Nephron progenitor cell (in vitro differentiated cells): ENCODE data around the gene MMP2.

Experiments used
- DNase-seq: peaks from one replicate; pipeline ENCODE4 v3.0.0; 2021
- H3K27ac Mint-ChIP-seq: 2 replicates; pipeline ENCODE4 v1.8.0; 2021; ENCODE audit warnings: mild to moderate bottlenecking, moderate library complexity, mixed read lengths
- H3K27me3 Mint-ChIP-seq: 2 replicates; pipeline ENCODE4 v1.8.0; 2021; ENCODE audit warnings: mild to moderate bottlenecking, low read depth, mixed read lengths; ENCODE audit not compliant: poor library complexity
- H3K36me3 Mint-ChIP-seq: 2 replicates; pipeline ENCODE4 v1.8.0; 2021; ENCODE audit warnings: low read depth, mixed read lengths
- H3K4me1 Mint-ChIP-seq: 2 replicates; pipeline ENCODE4 v1.8.0; 2021; ENCODE audit warnings: mixed read lengths
- H3K4me3 Mint-ChIP-seq: 2 replicates; pipeline ENCODE4 v1.8.0; 2021; ENCODE audit warnings: mild to moderate bottlenecking, moderate library complexity, mixed read lengths
- H3K9me3 Mint-ChIP-seq: 2 replicates; pipeline ENCODE4 v1.8.0; 2021; ENCODE audit warnings: mild to moderate bottlenecking, moderate library complexity, mixed read lengths
- TF ChIP-seq, protein P1 (sequence below): fragments of 200-600 bp; sonication (generic); IDR thresholded peaks from 2 replicates; pipeline ENCODE4 v1.5.0; 2021; ENCODE audit warnings: antibody characterized with exemption

The MMP2 gene

DNA sequence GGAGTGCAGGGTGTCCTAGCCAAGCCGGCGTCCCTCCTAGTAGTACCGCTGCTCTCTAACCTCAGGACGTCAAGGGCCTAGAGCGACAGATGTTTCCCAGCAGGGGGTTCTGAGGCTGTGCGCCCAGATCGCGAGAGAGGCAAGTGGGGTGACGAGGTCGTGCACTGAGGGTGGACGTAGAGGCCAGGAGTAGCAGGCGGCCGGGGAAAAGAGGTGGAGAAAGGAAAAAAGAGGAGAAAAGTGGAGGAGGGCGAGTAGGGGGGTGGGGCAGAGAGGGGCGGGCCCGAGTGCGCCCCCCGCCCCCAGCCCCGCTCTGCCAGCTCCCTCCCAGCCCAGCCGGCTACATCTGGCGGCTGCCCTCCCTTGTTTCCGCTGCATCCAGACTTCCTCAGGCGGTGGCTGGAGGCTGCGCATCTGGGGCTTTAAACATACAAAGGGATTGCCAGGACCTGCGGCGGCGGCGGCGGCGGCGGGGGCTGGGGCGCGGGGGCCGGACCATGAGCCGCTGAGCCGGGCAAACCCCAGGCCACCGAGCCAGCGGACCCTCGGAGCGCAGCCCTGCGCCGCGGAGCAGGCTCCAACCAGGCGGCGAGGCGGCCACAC, at the start of gene MMP2:
Gene MMP2 (plus strand): TSS at position 372 of the 603 bp plus-strand sequence. CDS start 282 bp downstream, outside the sequence.
- peak within 1 kb of the TSS; percentile 97 for H3K4me3 Mint-ChIP-seq
- H3K4me1 Mint-ChIP-seq = peaks cover 60% of the 10 kb centered on the region
- H3K9me3 Mint-ChIP-seq = no peaks in the 10 kb centered on the region
- H3K36me3 Mint-ChIP-seq = peaks cover 13% of the 10 kb centered on the region
- H3K27ac Mint-ChIP-seq = peak within 1 kb of the TSS; percentile 33
- TF ChIP-seq, protein P1, sequence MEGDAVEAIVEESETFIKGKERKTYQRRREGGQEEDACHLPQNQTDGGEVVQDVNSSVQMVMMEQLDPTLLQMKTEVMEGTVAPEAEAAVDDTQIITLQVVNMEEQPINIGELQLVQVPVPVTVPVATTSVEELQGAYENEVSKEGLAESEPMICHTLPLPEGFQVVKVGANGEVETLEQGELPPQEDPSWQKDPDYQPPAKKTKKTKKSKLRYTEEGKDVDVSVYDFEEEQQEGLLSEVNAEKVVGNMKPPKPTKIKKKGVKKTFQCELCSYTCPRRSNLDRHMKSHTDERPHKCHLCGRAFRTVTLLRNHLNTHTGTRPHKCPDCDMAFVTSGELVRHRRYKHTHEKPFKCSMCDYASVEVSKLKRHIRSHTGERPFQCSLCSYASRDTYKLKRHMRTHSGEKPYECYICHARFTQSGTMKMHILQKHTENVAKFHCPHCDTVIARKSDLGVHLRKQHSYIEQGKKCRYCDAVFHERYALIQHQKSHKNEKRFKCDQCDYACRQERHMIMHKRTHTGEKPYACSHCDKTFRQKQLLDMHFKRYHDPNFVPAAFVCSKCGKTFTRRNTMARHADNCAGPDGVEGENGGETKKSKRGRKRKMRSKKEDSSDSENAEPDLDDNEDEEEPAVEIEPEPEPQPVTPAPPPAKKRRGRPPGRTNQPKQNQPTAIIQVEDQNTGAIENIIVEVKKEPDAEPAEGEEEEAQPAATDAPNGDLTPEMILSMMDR = no peak
- peak; percentile 74 for DNase-seq
- H3K27me3 Mint-ChIP-seq = peaks cover 18% of the 10 kb centered on the region

GRCh38 chr16:55433030-55433429, 46.0 kb upstream of the MMP2 start:
- Mint-ChIP-seq H3K4me1 (no peaks in the 10 kb centered on the region), H3K36me3 (no peaks in the 10 kb centered on the region), H3K27me3 (peaks cover 28% of the 10 kb centered on the region), H3K27ac (no peak overlapping the region), H3K9me3 (no peaks in the 10 kb centered on the region), H3K4me3 (no peak overlapping the region)
- TF ChIP-seq, protein P1 = no peak
- no peak for DNase-seq

DNA sequence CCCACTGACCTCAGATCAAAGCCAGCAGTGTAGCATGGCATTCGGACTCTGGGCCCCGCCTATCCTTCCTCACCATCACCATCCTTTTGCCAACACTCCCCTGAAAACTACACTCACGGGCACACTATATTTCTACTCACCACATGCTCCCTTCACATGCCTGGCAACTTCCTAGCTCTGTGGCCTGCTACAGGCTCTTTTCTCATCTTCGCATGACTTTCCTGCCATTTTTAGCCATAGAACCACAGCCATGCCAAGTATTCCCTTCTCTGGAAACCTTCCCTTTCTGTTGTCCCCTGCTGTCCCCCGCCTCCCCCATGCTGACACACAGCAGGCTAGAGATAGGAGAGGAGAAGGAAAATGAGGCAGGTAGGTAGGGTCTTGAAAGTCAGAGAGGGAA, 45.5 kb upstream of the MMP2 start:
- Mint-ChIP-seq H3K4me1 (no peaks in the 10 kb centered on the region), H3K4me3 (no peak overlapping the region), H3K27ac (no peak overlapping the region), H3K27me3 (peaks cover 28% of the 10 kb centered on the region), H3K9me3 (no peaks in the 10 kb centered on the region), H3K36me3 (no peaks in the 10 kb centered on the region)
- DNase-seq = no peak
- TF ChIP-seq, protein P1 = no peak

DNA sequence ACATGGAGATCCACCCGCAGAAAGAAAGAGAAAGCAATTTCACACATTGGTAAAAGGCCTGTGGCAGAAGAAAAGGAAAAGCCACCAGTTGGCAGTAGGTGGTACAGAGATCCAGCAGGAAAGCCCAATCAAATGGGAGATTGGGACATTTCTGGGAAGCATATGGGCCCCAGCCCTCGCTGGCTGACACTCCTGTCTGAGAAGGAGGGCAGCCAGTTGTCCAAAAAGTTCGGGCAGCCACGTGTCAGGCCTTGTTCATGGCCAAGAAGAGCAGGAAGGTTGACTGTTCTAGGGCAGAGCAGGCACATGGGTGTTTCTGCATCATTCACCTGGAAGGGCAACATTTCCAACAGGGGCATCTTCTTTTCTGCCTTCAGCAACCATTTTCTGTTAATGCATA, 45.0 kb upstream of the MMP2 start:
- Mint-ChIP-seq H3K9me3 (no peaks in the 10 kb centered on the region), H3K27ac (no peak overlapping the region), H3K4me1 (no peaks in the 10 kb centered on the region), H3K27me3 (peaks cover 24% of the 10 kb centered on the region), H3K36me3 (no peaks in the 10 kb centered on the region), H3K4me3 (no peak overlapping the region)
- DNase-seq = no peak
- TF ChIP-seq, protein P1 = no peak

- no peak for DNase-seq
- Mint-ChIP-seq H3K36me3 (no peaks in the 10 kb centered on the region), H3K4me1 (no peaks in the 10 kb centered on the region), H3K9me3 (no peaks in the 10 kb centered on the region), H3K27me3 (peaks cover 26% of the 10 kb centered on the region), H3K4me3 (no peak overlapping the region), H3K27ac (no peak overlapping the region)
- TF ChIP-seq, protein P1 = no peak
These were observed 43.6 kb upstream of the MMP2 start for GRCh38 chr16:55435387-55435786.

DNA sequence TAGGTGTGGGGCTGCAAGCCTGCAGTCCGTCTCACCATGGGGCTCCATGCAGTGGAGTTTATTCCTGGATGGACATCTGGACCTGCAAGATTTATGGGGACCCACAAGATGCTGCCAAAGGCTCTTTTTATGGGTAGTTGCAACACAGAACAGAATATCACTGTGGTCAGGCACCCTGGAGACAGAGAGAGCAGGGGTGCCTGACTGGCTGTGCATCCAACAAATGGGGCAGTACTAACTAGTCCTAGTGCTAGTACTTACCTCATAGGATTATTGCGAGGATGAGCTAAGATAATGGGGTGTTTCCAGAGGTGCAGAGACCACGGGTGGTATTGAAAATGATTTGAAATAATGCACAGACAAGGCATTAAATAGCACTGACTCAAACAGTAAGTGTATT, 42.4 kb upstream of the MMP2 start:
- Mint-ChIP-seq H3K9me3 (no peaks in the 10 kb centered on the region), H3K27ac (no peak overlapping the region), H3K36me3 (no peaks in the 10 kb centered on the region), H3K27me3 (peaks cover 23% of the 10 kb centered on the region), H3K4me1 (no peaks in the 10 kb centered on the region), H3K4me3 (no peak overlapping the region)
- TF ChIP-seq, protein P1 = no peak
- no peak for DNase-seq
